ENCODE data around the gene RNF187. TPM values are rescaled to one million over a fixed set of nuclear protein-coding genes. Genes with fewer than 3 reads are reported as not detected.

RNF187 gene
- total RNA-seq, 1 donor from 2014 or later = 31.1 TPM

DNA sequence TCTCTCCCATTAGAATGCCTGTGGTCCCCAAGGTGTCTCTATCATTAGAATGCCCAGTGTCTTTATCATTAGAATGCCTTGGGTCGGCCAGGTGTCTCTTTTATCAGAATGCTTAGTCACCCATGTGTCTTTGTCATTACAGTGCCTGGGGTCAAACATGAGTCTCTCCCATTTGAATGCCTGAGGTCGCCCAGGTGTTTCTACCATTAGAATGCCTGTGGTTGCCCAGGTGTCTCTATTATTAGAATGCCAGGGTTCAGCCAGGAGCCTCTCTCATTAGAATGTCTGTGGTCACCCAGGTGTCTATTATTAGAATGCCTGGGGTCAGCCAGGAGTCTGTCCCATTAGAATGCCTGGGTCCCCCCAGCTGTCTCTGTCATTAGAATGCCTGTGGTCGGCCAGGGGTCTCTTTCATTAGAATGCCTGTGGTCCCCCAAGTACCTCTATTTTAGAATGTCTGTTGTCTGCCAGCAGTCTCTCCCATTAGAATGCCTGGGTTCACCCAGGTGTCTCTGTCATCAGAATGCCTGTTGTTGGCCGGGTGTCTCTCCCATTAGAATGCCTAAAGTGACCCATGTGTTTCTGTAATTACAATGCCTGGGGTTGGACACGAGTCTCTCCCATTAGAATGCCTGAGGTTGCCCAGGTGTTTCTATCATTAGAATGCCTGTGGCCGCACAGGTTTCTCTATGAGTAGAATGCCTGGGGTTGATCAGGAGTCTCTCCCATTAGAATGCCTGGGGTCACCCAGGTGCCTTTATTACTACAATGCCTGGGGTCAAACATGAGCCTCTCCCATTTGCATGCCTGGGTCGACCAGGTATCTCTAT, 57.1 kb downstream of the RNF187 start:
- TF ChIP-seq, protein P1, sequence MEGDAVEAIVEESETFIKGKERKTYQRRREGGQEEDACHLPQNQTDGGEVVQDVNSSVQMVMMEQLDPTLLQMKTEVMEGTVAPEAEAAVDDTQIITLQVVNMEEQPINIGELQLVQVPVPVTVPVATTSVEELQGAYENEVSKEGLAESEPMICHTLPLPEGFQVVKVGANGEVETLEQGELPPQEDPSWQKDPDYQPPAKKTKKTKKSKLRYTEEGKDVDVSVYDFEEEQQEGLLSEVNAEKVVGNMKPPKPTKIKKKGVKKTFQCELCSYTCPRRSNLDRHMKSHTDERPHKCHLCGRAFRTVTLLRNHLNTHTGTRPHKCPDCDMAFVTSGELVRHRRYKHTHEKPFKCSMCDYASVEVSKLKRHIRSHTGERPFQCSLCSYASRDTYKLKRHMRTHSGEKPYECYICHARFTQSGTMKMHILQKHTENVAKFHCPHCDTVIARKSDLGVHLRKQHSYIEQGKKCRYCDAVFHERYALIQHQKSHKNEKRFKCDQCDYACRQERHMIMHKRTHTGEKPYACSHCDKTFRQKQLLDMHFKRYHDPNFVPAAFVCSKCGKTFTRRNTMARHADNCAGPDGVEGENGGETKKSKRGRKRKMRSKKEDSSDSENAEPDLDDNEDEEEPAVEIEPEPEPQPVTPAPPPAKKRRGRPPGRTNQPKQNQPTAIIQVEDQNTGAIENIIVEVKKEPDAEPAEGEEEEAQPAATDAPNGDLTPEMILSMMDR (conservative IDR thresholded peaks at IDR 0.05; ENCODE audit: low read depth, low read length) = no peak
- DNase-seq (ENCODE audit: low read depth) = no peak
- no peak overlapping the region for H3K4me3 ChIP-seq (ENCODE audit: low read depth, low read length)

DNA sequence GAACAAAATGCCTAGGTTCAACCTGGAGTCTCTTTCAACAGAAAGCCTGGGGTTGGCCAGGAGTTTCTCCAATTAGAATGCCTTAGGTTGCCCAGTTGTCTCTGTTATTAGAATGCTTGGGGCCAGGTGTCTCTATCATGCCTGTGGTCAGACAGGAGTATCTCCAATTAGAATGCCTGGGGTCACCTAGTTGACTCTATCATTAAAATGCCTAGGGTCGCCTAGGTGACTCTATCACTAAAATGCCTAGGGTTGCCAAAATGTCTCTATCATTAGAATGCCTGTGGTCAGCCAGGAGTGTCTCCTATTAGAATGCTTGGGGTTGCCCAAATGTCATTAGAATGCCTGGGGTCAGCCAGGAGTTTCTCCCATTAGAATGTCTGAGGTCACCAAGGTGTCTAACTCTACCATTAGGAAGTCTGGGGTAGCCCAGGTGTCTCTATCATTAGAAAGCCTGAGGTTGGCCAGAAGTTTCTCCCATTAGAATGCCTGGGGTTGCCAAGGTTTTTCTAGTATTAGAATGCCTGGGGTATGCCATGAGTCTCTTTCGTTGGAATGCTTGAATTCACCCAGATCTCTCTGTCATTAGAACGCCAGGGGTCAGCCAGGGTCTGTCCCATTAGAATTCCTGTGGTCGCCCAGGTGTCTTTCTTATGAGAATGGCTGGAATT, 57.9 kb downstream of the RNF187 start:
- no peak overlapping the region for H3K4me3 ChIP-seq (ENCODE audit: low read depth, low read length)
- TF ChIP-seq, protein P1 (conservative IDR thresholded peaks at IDR 0.05; ENCODE audit: low read depth, low read length) = no peak
- no peak for DNase-seq (ENCODE audit: low read depth)

Other genes with a start within 250 kb of the RNF187 start
- 40.2 and 40.3 TPM in 2 replicates for gene TRIM11, start 80.5 kb upstream of the RNF187 start, total RNA-seq
- gene TRIM17, start 70.5 kb upstream of the RNF187 start, total RNA-seq = 1.7 and 10.4 TPM in 2 replicates
- gene RHOU, start 248.1 kb downstream of the RNF187 start, total RNA-seq = 0.14 and 0.58 TPM in 2 replicates

Data from epithelial cell of proximal tubule (primary cell).